ENCODE results near the gene DMRTB1. TPM values are rescaled to one million over a fixed set of nuclear protein-coding genes. Genes with fewer than 3 reads are reported as not detected.

DMRTB1 gene
- total RNA-seq, 1 experiment from 2014 or later: not detected

DNA sequence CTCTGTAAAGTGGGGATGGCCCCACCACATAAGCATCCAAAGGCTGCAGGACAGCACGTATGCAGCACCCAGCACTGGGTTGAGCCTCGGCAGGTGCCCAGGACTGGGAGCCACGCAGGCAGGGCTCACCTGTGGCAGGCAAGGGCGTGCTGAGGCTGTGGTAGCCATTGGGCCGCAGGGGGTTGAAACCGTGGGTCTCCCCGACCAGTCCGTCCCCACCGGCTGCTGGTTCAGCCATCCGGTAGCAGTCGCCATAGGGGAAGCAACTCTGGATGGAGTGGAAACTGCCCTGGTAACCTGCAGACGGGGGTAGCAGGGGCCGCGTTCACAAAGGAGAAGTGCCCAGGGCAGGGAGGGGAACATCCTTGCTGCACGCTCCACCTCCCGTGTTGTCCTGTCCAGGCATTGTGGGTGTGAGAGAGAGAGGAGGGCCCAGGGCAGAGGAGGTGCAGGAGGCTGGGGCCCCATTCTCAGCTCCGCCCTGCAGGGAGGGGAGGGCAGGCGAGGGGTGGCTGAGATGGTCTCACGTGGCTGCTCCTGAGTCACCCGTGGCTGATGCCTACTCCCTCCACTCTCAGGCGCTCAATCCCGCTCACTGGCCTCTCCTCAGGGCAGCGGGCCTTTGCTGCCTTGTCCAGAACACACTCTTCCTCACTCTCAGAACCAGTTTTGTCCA lies 49.9 kb downstream of the DMRTB1 start:
- Histone ChIP-seq H3K4me3 (no peak overlapping the region), H3K9me3 (no peaks in the 10 kb centered on the region), H3K36me3 (no peaks in the 10 kb centered on the region), H3K27me3 (no peaks in the 10 kb centered on the region)
- DNase-seq: no peak

DNA sequence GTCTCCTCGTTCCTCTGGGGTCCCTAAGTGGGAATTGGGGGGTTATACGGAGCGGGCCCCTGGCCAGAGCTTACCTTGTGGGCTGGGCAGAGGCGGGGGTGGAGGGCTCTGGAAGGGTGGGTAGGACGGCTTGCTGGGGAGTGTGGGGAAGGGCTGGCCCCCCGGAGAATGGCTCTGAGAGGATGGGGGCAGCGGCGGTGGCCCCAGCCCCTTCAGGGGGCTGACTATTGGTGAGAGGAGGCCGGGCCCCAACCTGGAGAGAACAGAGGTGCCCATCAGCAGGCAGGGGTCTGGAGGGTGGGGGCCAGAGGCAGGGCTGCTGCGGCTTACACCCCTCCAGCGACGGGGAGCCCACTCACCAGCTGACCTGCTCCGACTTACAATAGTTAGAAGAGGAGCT lies 50.6 kb downstream of the DMRTB1 start:
- Histone ChIP-seq H3K36me3 (no peaks in the 10 kb centered on the region), H3K27me3 (no peaks in the 10 kb centered on the region), H3K4me3 (no peak overlapping the region), H3K9me3 (no peaks in the 10 kb centered on the region)
- DNase-seq: no peak

DNA sequence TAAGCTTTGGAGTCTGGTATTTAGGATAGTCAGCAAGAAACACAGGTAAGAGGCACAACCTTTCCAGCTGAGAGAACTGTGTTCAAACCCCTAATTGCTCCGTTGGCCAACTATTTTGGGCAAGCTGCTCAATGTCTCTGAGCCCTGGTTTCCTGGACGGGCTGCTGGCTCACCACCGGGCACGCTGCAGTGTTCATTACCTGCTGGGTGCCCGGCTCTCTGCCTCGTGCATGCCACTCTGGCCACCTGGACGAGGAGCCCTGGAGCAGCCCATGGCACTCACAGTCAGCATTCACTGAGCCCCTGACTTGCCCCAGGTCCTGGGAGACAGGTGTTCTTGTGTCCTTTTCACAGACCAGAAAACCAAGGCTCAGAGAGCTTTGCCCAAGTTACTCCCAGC lies 51.0 kb downstream of the DMRTB1 start:
- Histone ChIP-seq H3K9me3 (no peaks in the 10 kb centered on the region), H3K27me3 (no peaks in the 10 kb centered on the region), H3K4me3 (no peak overlapping the region), H3K36me3 (no peaks in the 10 kb centered on the region)
- DNase-seq: no peak

DNA sequence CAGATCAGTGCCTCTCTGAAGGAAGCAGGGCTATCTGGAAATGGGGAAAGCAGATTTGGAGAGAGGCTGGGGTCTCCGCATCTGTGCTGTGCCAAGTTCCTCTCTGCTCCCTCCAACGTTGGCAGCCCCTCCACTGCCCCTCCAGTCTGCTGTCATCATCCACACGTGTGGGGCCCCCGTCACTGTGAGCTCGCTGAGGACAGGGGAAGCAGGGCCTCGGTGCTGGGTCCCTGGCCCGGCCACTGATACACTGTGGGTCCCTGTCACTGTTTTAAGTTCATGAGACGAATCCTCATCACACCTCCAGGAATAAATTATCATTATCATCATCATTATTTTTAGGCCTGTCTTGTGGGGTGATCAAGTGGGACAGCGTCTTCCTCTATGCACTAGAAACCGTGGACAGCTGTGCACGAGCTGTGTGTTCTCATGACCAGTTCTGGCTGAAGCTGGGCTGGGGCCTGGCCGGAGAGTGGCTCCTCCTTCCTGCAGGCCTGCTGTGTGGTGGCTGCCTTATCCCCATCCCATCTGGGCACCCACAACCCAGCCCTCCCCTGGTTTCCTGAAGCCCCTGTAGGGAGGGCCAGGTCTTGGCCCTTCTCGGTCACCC lies 52.2 kb downstream of the DMRTB1 start:
- Histone ChIP-seq H3K9me3 (no peaks in the 10 kb centered on the region), H3K36me3 (no peaks in the 10 kb centered on the region), H3K4me3 (no peak overlapping the region), H3K27me3 (no peaks in the 10 kb centered on the region)
- DNase-seq: no peak

DNA sequence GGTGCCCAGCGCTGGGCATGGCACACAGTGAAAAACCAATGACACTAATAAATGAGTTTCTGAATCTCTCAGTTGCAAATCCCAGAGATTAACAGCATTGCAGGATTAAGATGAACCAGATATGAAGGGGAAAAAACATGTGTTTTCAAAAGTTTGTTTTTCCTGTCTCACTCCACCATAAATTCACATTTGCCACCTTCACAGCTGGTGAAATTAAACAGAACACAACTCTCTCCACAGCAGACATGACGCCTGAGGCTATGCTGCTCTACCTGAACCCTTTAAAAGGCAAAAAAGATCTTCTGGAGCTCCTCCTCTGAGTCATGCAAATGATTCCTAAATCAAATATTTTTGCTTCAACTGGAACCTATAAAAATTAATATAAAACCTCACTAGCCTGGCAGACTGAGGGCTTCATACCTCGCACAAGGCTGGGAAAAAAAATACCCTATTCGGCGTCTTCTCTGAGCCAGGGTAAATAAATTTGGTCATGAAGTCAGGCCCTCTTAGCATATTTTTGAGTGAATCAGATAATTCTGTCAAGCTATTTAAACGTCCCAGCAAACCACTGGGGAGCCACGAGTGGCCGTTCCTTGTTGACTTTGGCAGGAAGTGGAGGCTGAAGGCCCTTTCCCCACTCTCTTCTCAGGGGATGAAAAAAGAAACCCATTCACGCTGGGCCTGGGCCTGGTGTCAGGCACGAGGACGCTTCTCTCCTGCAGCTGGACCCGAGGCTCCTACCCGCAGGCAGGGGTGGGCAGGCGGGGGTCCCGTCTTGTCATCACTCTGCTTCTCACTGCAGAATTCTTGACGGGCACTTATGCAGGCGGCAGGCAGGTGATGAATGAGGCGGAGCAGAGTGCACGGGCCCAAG lies 53.0 kb downstream of the DMRTB1 start:
- peak; percentile 63 for DNase-seq
- Histone ChIP-seq H3K4me3 (no peak overlapping the region), H3K36me3 (no peaks in the 10 kb centered on the region), H3K9me3 (no peaks in the 10 kb centered on the region), H3K27me3 (no peaks in the 10 kb centered on the region)

DNA sequence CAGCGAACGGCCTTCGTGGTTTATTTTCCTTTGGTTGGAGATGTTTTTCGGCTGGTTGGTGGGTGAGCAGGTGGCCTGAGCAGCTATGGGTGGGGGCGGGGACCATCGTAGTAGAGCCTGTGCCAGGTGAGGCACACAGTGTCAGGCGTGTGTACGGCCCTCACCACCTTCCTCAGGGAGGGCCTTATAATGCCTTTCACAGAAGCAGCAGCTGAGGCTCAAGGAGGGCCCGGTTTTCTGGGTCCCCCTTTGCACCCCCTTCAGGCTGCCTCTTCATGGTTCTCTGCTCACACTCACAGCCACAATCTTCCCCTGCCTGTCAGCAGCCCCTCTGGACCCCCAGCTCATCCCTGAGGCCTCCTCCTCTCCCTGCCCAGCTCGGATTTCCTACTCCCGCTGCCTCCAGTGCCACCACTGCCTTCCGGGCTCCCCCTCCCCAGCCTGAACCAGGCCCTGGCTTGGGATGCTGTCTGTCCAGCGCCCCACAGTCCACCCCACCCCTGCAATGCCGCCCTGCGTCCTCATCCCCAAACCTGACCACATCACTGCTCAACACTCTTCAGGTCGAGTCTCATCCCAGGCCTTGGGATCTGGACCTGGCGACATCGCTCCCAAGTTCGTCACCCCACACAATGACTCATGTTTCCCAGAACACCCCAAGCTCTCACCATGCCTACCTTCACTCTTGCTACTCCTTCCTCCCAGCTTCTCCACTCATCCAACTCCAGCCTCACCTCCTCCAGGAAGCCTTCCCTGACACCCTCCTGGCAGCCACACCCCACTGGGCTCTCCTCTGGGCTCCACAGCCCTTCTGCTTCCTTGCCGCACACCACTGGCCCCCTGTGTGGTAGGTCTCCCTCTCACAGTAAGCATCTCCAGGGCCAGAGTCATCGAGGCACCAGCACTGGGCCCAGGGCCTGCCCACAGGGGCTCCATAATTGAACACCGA lies 53.9 kb downstream of the DMRTB1 start:
- no peaks in the 10 kb centered on the region for H3K27me3 ChIP-seq
- H3K4me3 ChIP-seq: no peak overlapping the region
- no peaks in the 10 kb centered on the region for H3K9me3 ChIP-seq
- no peaks in the 10 kb centered on the region for H3K36me3 ChIP-seq
- DNase-seq: no peak

DNA sequence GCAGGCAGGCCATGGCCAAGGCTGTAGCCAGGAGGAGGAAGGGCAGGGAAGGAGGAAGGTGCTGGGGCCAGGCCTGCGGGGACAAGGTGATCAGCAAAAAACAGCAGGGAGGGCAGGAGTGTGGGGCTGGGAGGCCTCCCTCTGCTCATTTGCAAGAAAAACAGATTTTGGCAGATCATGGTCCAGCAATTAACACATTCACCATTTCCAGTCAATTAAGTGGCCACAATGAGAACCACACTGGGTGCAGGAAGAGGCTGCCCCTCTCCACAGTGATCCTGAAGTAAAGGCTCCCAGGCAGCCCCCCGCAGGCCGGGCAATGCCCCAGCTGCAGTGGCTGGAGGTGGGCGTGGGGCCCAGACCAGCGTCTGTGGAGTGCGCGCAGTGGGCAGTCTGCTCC lies 54.6 kb downstream of the DMRTB1 start:
- Histone ChIP-seq H3K9me3 (no peaks in the 10 kb centered on the region), H3K27me3 (no peaks in the 10 kb centered on the region), H3K4me3 (no peak overlapping the region), H3K36me3 (no peaks in the 10 kb centered on the region)
- no peak for DNase-seq

DNA sequence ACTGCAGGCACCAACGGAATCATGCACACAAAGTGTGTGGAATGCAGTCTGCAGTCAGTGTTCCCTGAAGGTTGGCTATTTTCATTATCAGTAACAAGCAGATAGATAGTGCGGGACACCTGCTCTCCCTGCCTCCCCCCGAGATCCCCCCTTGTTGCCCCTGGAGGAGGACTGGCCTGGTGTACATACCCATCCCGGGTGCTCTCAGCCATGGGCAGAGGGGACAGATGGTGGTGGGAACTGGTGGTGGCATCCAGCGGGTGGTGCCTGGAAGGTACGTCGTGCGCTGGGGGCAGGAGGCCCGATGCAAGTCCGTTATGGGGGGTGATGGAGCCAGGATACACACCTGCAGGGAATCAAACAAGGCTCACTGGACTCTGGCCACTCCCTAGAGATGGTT lies 55.2 kb downstream of the DMRTB1 start:
- H3K9me3 ChIP-seq: no peaks in the 10 kb centered on the region
- H3K27me3 ChIP-seq: no peaks in the 10 kb centered on the region
- H3K4me3 ChIP-seq: no peak overlapping the region
- no peak for DNase-seq
- H3K36me3 ChIP-seq: no peaks in the 10 kb centered on the region

DNA sequence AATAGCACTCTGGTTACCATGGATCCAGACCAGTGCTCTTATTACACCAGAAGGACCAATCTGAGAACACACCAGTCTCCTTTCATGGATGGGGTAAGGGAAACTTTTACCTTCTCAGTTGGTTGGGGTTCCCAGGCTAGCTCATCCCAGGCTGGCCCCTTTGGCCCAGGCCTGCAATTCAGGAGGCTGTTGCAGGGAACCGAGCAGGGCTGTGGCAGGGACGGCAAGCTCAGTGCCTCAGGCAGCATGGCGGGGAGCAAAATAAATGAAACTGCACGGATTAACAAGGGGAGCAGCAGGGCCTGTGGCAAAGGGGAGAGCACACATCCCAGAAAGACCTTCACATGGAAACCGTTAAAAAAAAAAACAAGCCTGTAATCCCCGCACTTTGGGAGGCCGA lies 57.0 kb downstream of the DMRTB1 start:
- no peak for DNase-seq
- Histone ChIP-seq H3K9me3 (no peaks in the 10 kb centered on the region), H3K27me3 (no peaks in the 10 kb centered on the region), H3K4me3 (no peak overlapping the region), H3K36me3 (no peaks in the 10 kb centered on the region)

Other genes with a start within 250 kb of the DMRTB1 start
- gene CZIB, start 238.8 kb upstream of the DMRTB1 start, total RNA-seq (2014; rRNA removed; shearing (Covaris generic); ENCODE audit: low replicate concordance): 59.2 and 90.4 TPM in 2 replicates
- gene MAGOH, start 220.9 kb upstream of the DMRTB1 start, total RNA-seq (2014; rRNA removed; shearing (Covaris generic); ENCODE audit: low replicate concordance): 32.7 and 50.2 TPM in 2 replicates
- 12.4 and 16.1 TPM in 2 replicates for gene LRP8, start 131.3 kb upstream of the DMRTB1 start, total RNA-seq (2014; rRNA removed; shearing (Covaris generic); ENCODE audit: low replicate concordance)